Kidney (tissue), 14 donors: ENCODE measurements around the gene CLIC5. TPM values are rescaled to one million over a fixed set of nuclear protein-coding genes. Genes with fewer than 3 reads are reported as not detected.

Source experiments
- DNase-seq, 5 donors: peaks; one replicate each; pipeline ENCODE4 v3.0.0-alpha.2; 2013 to 2020
- FAIRE-seq: peaks from 2 replicates; lab custom pipeline; 2012; peaks lifted over from hg19 to GRCh38; lab: Jason Lieb, UNC
- H3K27ac ChIP-seq, 2 donors: one replicate each; pipeline ENCODE4 v1.7.0; 2013; ENCODE audit warnings: low read depth in 2 of 2, low read length in 2 of 2, inconsistent platforms in 1 of 2
- H3K27me3 ChIP-seq: one replicate; pipeline ENCODE4 v1.7.1; 2013; ENCODE audit warnings: low read length, inconsistent platforms; ENCODE audit not compliant: control insufficient read depth, insufficient read depth
- H3K36me3 ChIP-seq, 3 donors: one replicate each; pipeline versions ENCODE4 v1.7.0 to v1.7.1; 2013; ENCODE audit warnings: low read length in 3 of 3, control low read depth in 1 of 3, inconsistent platforms in 1 of 3; ENCODE audit not compliant: insufficient read depth in 3 of 3, control insufficient read depth in 2 of 3
- H3K4me1 ChIP-seq, 3 donors: one replicate each; pipeline versions ENCODE4 v1.7.0 to v1.7.1; 2013; ENCODE audit warnings: low read length in 3 of 3, inconsistent platforms in 1 of 3, low read depth in 1 of 3; ENCODE audit not compliant: control insufficient read depth in 2 of 3, insufficient read depth in 2 of 3
- H3K4me3 ChIP-seq, 3 donors: one replicate each; pipeline versions ENCODE4 v1.7.0 to v1.8.1; 2013; ENCODE audit warnings: low read length in 3 of 3, control low read depth in 1 of 3, inconsistent platforms in 1 of 3
- H3K9ac ChIP-seq, 3 donors: one replicate each; pipeline versions ENCODE4 v1.7.0 to v1.7.1; 2013; ENCODE audit warnings: low read length in 3 of 3, control low read depth in 1 of 3, inconsistent platforms in 1 of 3
- H3K9me3 ChIP-seq, 3 donors: one replicate each; pipeline versions ENCODE4 v1.7.0 to v1.7.1; 2013; ENCODE audit warnings: low read length in 3 of 3, control low read depth in 1 of 3, inconsistent platforms in 1 of 3; ENCODE audit not compliant: control insufficient read depth in 2 of 3, insufficient read depth in 1 of 3
- CTCF ChIP-seq: IDR thresholded peaks from 3 replicates; pipeline ENCODE4 v1.5.1; 2012; ENCODE audit warnings: mild to moderate bottlenecking, moderate library complexity, borderline replicate concordance; ENCODE audit not compliant: insufficient read depth; ENCODE audit errors: extremely low read depth
- intact Hi-C: fragments of 100-400 bp; cut with DNase I; formaldehyde crosslinking; loops from one replicate; pipeline ENCODE4 v1.11.1; 2022
- polyA plus RNA-seq: library from polyadenylated mRNA; stranded (reverse); fragments of 350-450 nt; fragmentation: Illumina TruSeq; extraction: RNeasy Lipid Tissue Mini Kit (QIAGEN cat#74804); gene quantifications from one replicate; pipeline ENCODE4 v1.2.3, GENCODE V29; 2014; ENCODE audit warnings: low read depth, low replicate concordance; ENCODE audit not compliant: insufficient read depth
- total RNA-seq: library from RNA; stranded (reverse); fragmentation: NEBNext Ultra II Directional; extraction: Animal tissue kit (Norgen Biotek cat#: 25700); gene quantifications from one replicate; pipeline ENCODE4 v1.2.1, GENCODE V29; 2021
- donor health status: control.
- donor health status: control.
- donor health status: control.
- donor health status: control.
- donor health status: control.
- donor health status: DM: yes; HTN: yes; CAD: no.
- donor health status: Normal renal cell carcinoma (clear cell type).

CLIC5 gene
- total and polyA plus RNA-seq, 2 donors from 2014 or later, result 7.4 to 54.3 TPM

GRCh38 chr6:45835721-45836437 is 179.8 kb downstream of the CLIC5 start:
- H3K9me3 ChIP-seq, result no peaks in the 10 kb centered on the region
- FAIRE-seq, result no peak
- H3K4me3 ChIP-seq, result no peak overlapping the region
- TF ChIP-seq CTCF, result no peak
- no peaks in the 10 kb centered on the region for H3K27me3 ChIP-seq
- intact Hi-C loops, result no loop called here
- H3K4me1 ChIP-seq, result no peaks in the 10 kb centered on the region
- H3K9ac ChIP-seq, result no peak overlapping the region
- DNase-seq, result no peak
- H3K27ac ChIP-seq, result no peak overlapping the region
- H3K36me3 ChIP-seq, result no peaks in the 10 kb centered on the region

GRCh38 chr6:45832063-45832462 is 183.6 kb downstream of the CLIC5 start:
- no peaks in the 10 kb centered on the region for H3K36me3 ChIP-seq
- no peak overlapping the region for H3K27ac ChIP-seq
- H3K4me3 ChIP-seq, result no peak overlapping the region
- H3K27me3 ChIP-seq, result no peaks in the 10 kb centered on the region
- no peak for DNase-seq
- H3K9ac ChIP-seq, result no peak overlapping the region
- FAIRE-seq, result no peak
- H3K9me3 ChIP-seq, result no peaks in the 10 kb centered on the region
- intact Hi-C loops, result no loop called here
- no peaks in the 10 kb centered on the region for H3K4me1 ChIP-seq
- TF ChIP-seq CTCF, result no peak

Other genes starting within 250 kb of the CLIC5 start
- 28.8 TPM for gene ENPP4, start 114.1 kb upstream of the CLIC5 start, total RNA-seq
- 11.5 TPM for gene ENPP4, start 114.1 kb upstream of the CLIC5 start, polyA plus RNA-seq
- gene ENPP5, start 155.1 kb upstream of the CLIC5 start, total RNA-seq, result 21.5 TPM
- 22.9 TPM for gene ENPP5, start 155.1 kb upstream of the CLIC5 start, polyA plus RNA-seq